Effector memory CD4-positive, alpha-beta T cell (primary cell): ENCODE measurements around the gene POLR2L.

Experiments
- DNase-seq, 3 donors: peaks; one replicate each; pipeline ENCODE4 v3.0.0-alpha.2; 2020
- H3K27ac ChIP-seq: 2 replicates; pipeline ENCODE4 v1.7.0; 2013; ENCODE audit warnings: mild to moderate bottlenecking, low read length, moderate library complexity; ENCODE audit not compliant: insufficient read depth, poor library complexity, severe bottlenecking
- H3K27me3 ChIP-seq: replicated peaks from 2 replicates; pipeline ENCODE4 v1.7.0; 2013; ENCODE audit warnings: mild to moderate bottlenecking, low read length; ENCODE audit not compliant: insufficient read depth, control insufficient read depth, poor library complexity, severe bottlenecking
- H3K36me3 ChIP-seq: 2 replicates; pipeline ENCODE4 v1.7.0; 2013; ENCODE audit warnings: mild to moderate bottlenecking, low read length, moderate library complexity; ENCODE audit not compliant: control insufficient read depth, insufficient read depth
- H3K4me1 ChIP-seq: 2 replicates; pipeline ENCODE4 v1.7.0; 2013; ENCODE audit warnings: low read length, mild to moderate bottlenecking; ENCODE audit not compliant: control insufficient read depth, insufficient read depth, poor library complexity, severe bottlenecking
- H3K4me3 ChIP-seq: 2 replicates; pipeline ENCODE4 v1.7.0; 2013; ENCODE audit warnings: low read length, low read depth, mild to moderate bottlenecking; ENCODE audit not compliant: insufficient read depth, poor library complexity, severe bottlenecking
- H3K9me3 ChIP-seq: 2 replicates; pipeline ENCODE4 v1.7.0; 2013; ENCODE audit warnings: mild to moderate bottlenecking, low read length, moderate library complexity; ENCODE audit not compliant: control insufficient read depth

POLR2L gene

GRCh38 chr11:826227-826621, 16.1 kb downstream of the POLR2L start:
- Histone ChIP-seq H3K27ac (no peak overlapping the region), H3K27me3 (peaks cover 39% of the 10 kb centered on the region), H3K36me3 (peaks cover 27% of the 10 kb centered on the region), H3K4me3 (no peak overlapping the region), H3K9me3 (no peaks in the 10 kb centered on the region), H3K4me1 (peaks cover 35% of the 10 kb centered on the region)
- DNase-seq: no peak

- Histone ChIP-seq H3K9me3 (no peaks in the 10 kb centered on the region), H3K27ac (no peak overlapping the region), H3K4me1 (peaks cover 39% of the 10 kb centered on the region), H3K27me3 (peaks cover 32% of the 10 kb centered on the region), H3K4me3 (no peak overlapping the region), H3K36me3 (peaks cover 27% of the 10 kb centered on the region)
- no peak for DNase-seq
Observed at GRCh38 chr11:825366-826226, 16.7 kb downstream of the POLR2L start.

GRCh38 chr11:824942-825341, 17.4 kb downstream of the POLR2L start:
- Histone ChIP-seq H3K9me3 (no peaks in the 10 kb centered on the region), H3K4me1 (peaks cover 38% of the 10 kb centered on the region), H3K27me3 (peaks cover 26% of the 10 kb centered on the region), H3K27ac (no peak overlapping the region), H3K36me3 (peaks cover 27% of the 10 kb centered on the region), H3K4me3 (no peak overlapping the region)
- DNase-seq: no peak

GRCh38 chr11:824292-824880, 17.9 kb downstream of the POLR2L start:
- H3K27me3 ChIP-seq: peaks cover 21% of the 10 kb centered on the region
- peaks cover 27% of the 10 kb centered on the region for H3K36me3 ChIP-seq
- peaks cover 32% of the 10 kb centered on the region for H3K4me1 ChIP-seq
- H3K27ac ChIP-seq: no peak overlapping the region
- no peak overlapping the region for H3K4me3 ChIP-seq
- no peaks in the 10 kb centered on the region for H3K9me3 ChIP-seq
- no peak for DNase-seq

GRCh38 chr11:823441-824291, 18.7 kb downstream of the POLR2L start:
- Histone ChIP-seq H3K36me3 (peaks cover 27% of the 10 kb centered on the region), H3K27ac (no peak overlapping the region), H3K4me1 (peaks cover 31% of the 10 kb centered on the region), H3K27me3 (peaks cover 14% of the 10 kb centered on the region), H3K9me3 (no peaks in the 10 kb centered on the region), H3K4me3 (no peak overlapping the region)
- no peak for DNase-seq

- no peak for DNase-seq
- no peaks in the 10 kb centered on the region for H3K9me3 ChIP-seq
- H3K4me3 ChIP-seq: no peak overlapping the region
- no peak overlapping the region for H3K27ac ChIP-seq
- peaks cover 27% of the 10 kb centered on the region for H3K36me3 ChIP-seq
- H3K4me1 ChIP-seq: peaks cover 26% of the 10 kb centered on the region
- no peaks in the 10 kb centered on the region for H3K27me3 ChIP-seq
Observed at GRCh38 chr11:821512-822371, 20.6 kb downstream of the POLR2L start.

- Histone ChIP-seq H3K36me3 (peaks cover 27% of the 10 kb centered on the region), H3K27ac (peak overlapping the region; percentile 91), H3K4me3 (peak overlapping the region; percentile 93), H3K4me1 (peaks cover 22% of the 10 kb centered on the region), H3K27me3 (no peaks in the 10 kb centered on the region), H3K9me3 (no peaks in the 10 kb centered on the region)
- no peak for DNase-seq
Observed at GRCh38 chr11:820655-821511, 21.4 kb downstream of the POLR2L start.

- H3K9me3 ChIP-seq: no peaks in the 10 kb centered on the region
- H3K4me3 ChIP-seq: peak overlapping the region; percentile 93
- H3K36me3 ChIP-seq: peaks cover 24% of the 10 kb centered on the region
- no peaks in the 10 kb centered on the region for H3K27me3 ChIP-seq
- DNase-seq: peak; percentile 88 to 93 (median 91)
- H3K27ac ChIP-seq: peak overlapping the region; percentile 91
- peaks cover 22% of the 10 kb centered on the region for H3K4me1 ChIP-seq
Observed at GRCh38 chr11:819943-820649, 22.2 kb downstream of the POLR2L start.
